Transverse colon (tissue), 4 donors: ENCODE results near the gene ITPRID2. TPM values are rescaled to one million over a fixed set of nuclear protein-coding genes. Genes with fewer than 3 reads are reported as not detected.

Experiments
- DNase-seq: peaks from one replicate; pipeline ENCODE4 v3.0.0-alpha.2; 2019
- H3K27ac ChIP-seq, 4 donors: fragments of 200-600 bp; sonication (generic); 2 replicates each; pipeline ENCODE4 v1.5.1; 2016 to 2018; ENCODE audit warnings: inconsistent platforms in 4 of 4
- H3K27me3 ChIP-seq: fragments of 200-600 bp; sonication (generic); 2 replicates; pipeline ENCODE4 v1.5.1; 2017; ENCODE audit warnings: inconsistent platforms
- H3K36me3 ChIP-seq, 4 donors: fragments of 200-600 bp; sonication (generic); 2 replicates each; pipeline ENCODE4 v1.5.1; 2017 to 2019; ENCODE audit warnings: inconsistent platforms in 4 of 4
- H3K4me1 ChIP-seq, 4 donors: fragments of 200-600 bp; sonication (generic); 2 replicates each; pipeline ENCODE4 v1.5.1; 2017 to 2020; ENCODE audit warnings: inconsistent platforms in 4 of 4
- H3K4me3 ChIP-seq, 4 donors: fragments of 200-600 bp; sonication (generic); 1 replicate in 1 of 4; 2 replicates in 3 of 4; pipeline versions ENCODE4 v1.5.1 to v1.6.1; 2017 to 2019; ENCODE audit warnings: inconsistent platforms in 4 of 4
- H3K9me3 ChIP-seq, 2 donors: fragments of 200-600 bp; sonication (generic); 2 replicates each; pipeline ENCODE4 v1.5.1; 2017 to 2019; ENCODE audit warnings: inconsistent platforms in 2 of 2
- EP300 ChIP-seq: sonication (generic); formaldehyde crosslinking; IDR thresholded peaks from one replicate; pipeline ENCODE4 v1.6.1; 2017; ENCODE audit warnings: antibody characterized with exemption, low read depth
- POLR2A ChIP-seq: fragments of 450-650 bp; IDR thresholded peaks from one replicate; pipeline ENCODE4 v1.6.1; 2016; ENCODE audit warnings: antibody characterized with exemption, mild to moderate bottlenecking, moderate library complexity
- POLR2AphosphoS5 ChIP-seq, 3 donors: sonication (generic); formaldehyde crosslinking; IDR thresholded peaks; one replicate each; pipeline ENCODE4 v1.6.1; 2016; ENCODE audit warnings: antibody characterized with exemption in 3 of 3
- WGBS, 2 donors: methylation state at CpG; one replicate each; pipeline ENCODE4 v1.1.5; 2018; ENCODE audit warnings: low coverage in 1 of 2; 5-methylcytosine and 5-hydroxymethylcytosine counted together
- in situ Hi-C, 4 donors: fragments of 200-750 bp; cut with MboI; loops; one replicate each; pipeline versions ENCODE4 v1.15.0 to v1.15.1; 2017; ENCODE audit warnings: low sequenced_read_pairs in 3 of 4, low pct_ligation_motif_present in 1 of 4, low pct_unique_long_range_greater_than_20kb in 1 of 4
- intact Hi-C: fragments of 100-400 bp; cut with DNase I; formaldehyde crosslinking; loops from one replicate; pipeline ENCODE4 v1.15.1; 2023; ENCODE audit warnings: low total_unique reads
- total RNA-seq, 4 donors: library from RNA; depleted of rRNA; stranded (reverse); fragments of >200 nt; gene quantifications; one replicate each; pipeline ENCODE4 v1.1.0, GENCODE V29; 2016
- TF ChIP-seq, protein P1 (sequence below), 5 experiments: fragments of 200-600 bp in 3 of 5; fragments of 450-650 bp in 2 of 5; sonication (generic) in 3 of 5; IDR thresholded peaks; 1 replicate in 2 of 5; 2 replicates in 3 of 5; pipeline ENCODE4 v1.5.1; 2016 to 2017; ENCODE audit warnings: antibody characterized with exemption in 5 of 5, inconsistent platforms in 3 of 5, mild to moderate bottlenecking in 2 of 5, moderate library complexity in 1 of 5

The ITPRID2 gene
- total RNA-seq, 4 donors from 2014 or later: 117 to 255 (median 212) TPM

DNA sequence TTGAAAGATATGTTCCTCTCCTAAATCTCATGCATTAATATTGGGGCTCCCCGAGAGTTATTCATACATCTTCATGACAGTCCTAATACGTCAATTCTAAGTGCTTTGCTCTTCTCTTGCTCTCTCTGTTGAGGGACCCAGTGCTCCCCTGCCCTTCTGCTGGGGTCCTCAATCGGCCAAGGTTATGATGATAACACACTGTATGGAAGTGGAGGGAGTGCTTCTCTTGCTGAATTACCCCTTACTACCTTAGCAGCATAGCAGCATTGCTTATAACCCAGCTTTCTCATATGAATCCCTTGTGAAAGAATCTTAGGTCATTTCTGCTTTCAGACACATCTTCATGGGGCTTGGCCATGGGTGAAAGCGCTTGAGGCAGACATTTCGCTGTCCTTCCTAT is 43.2 kb downstream of the ITPRID2 start:
- no peak for TF ChIP-seq POLR2AphosphoS5 (IDR thresholded peaks at IDR 0.05)
- TF ChIP-seq, protein P1, sequence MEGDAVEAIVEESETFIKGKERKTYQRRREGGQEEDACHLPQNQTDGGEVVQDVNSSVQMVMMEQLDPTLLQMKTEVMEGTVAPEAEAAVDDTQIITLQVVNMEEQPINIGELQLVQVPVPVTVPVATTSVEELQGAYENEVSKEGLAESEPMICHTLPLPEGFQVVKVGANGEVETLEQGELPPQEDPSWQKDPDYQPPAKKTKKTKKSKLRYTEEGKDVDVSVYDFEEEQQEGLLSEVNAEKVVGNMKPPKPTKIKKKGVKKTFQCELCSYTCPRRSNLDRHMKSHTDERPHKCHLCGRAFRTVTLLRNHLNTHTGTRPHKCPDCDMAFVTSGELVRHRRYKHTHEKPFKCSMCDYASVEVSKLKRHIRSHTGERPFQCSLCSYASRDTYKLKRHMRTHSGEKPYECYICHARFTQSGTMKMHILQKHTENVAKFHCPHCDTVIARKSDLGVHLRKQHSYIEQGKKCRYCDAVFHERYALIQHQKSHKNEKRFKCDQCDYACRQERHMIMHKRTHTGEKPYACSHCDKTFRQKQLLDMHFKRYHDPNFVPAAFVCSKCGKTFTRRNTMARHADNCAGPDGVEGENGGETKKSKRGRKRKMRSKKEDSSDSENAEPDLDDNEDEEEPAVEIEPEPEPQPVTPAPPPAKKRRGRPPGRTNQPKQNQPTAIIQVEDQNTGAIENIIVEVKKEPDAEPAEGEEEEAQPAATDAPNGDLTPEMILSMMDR (IDR thresholded peaks at IDR 0.05): no peak
- TF ChIP-seq POLR2A: no peak
- no peak for TF ChIP-seq EP300
- H3K9me3 ChIP-seq: no peaks in the 10 kb centered on the region
- no peak for DNase-seq
- H3K27ac ChIP-seq: no peak overlapping the region
- no peaks in the 10 kb centered on the region for H3K27me3 ChIP-seq
- WGBS, 2 donors: 88 to 90% methylated on average over 5 of the region's 5 CpGs
- no peaks in the 10 kb centered on the region for H3K4me1 ChIP-seq
- in situ Hi-C loops (no loop called here), intact Hi-C loops (no loop called here)
- peaks cover 0 to 13% (median 2%) of the 10 kb centered on the region in 4 donors for H3K36me3 ChIP-seq
- no peak overlapping the region for H3K4me3 ChIP-seq

DNA sequence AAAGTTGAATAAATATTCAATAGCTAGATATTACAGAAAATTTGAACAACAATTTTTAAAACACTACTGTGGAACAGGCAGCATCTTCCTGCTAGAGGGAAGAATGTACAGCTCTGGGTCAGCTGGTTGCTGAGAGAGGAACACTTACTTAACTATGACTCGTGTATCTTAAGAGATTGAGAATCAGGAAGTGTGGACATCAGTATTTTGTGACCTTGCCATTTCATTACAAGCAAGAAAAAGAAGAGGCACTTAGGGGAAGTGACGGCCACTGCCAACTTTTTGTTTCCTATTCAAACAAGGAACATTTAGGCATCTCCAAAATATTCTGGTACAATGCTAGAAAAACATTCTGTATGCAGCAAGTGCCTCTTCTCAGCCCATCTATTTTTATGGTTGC is 45.9 kb downstream of the ITPRID2 start:
- no peaks in the 10 kb centered on the region for H3K4me1 ChIP-seq
- no peaks in the 10 kb centered on the region for H3K36me3 ChIP-seq
- no peak overlapping the region for H3K27ac ChIP-seq
- H3K4me3 ChIP-seq: no peak overlapping the region
- intact Hi-C loops (no loop called here), in situ Hi-C loops (no loop called here)
- no peak for TF ChIP-seq EP300
- TF ChIP-seq, protein P1 (IDR thresholded peaks at IDR 0.05): no peak
- 20 to 41% methylated on average over 1 to 2 of the region's 2 CpGs for WGBS, 2 donors
- no peak for DNase-seq
- no peaks in the 10 kb centered on the region for H3K27me3 ChIP-seq
- no peaks in the 10 kb centered on the region for H3K9me3 ChIP-seq

DNA sequence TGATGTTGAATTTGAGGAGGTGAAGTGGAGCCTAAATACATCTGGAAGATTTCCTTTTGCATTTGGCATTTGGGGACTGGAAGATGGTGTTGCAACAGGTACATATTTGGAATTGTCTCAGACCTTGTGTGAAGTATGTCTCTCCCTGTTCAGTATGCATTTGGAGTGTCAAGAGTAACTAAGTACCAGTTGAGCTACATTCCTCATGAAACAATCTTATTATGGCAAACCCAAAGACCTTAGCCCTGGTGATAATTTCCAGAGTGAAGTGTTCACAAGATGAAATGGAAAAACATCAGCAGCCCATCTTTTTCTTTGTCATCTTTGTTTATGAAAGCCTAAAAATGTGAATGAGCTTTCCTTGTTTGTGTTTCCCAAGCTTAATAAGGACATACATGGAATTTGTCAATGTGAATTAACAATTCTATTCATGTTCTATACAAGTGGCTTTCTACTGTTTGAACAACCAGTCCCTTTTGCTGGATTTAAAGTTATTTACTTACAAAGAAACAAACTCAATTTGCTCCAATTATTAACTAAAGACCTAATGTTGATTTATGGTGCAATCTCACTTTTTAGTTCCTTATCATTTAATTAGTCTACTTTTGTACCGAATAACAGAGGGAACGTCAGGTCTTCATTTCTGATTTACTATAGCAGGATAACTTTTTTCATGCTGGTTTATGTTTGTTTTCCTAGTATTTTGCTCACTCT is 52.0 kb downstream of the ITPRID2 start:
- Histone ChIP-seq H3K36me3 (no peaks in the 10 kb centered on the region), H3K4me1 (no peaks in the 10 kb centered on the region), H3K4me3 (no peak overlapping the region), H3K9me3 (no peaks in the 10 kb centered on the region), H3K27ac (no peak overlapping the region), H3K27me3 (no peaks in the 10 kb centered on the region)
- WGBS, 2 donors: 87% methylated on average over 2 of the region's 2 CpGs; no CpG with 5 or more reads in 1 of the 2 donors
- TF ChIP-seq, protein P1 (IDR thresholded peaks at IDR 0.05): no peak
- TF ChIP-seq POLR2AphosphoS5 (IDR thresholded peaks at IDR 0.05) (no peak), EP300 (no peak), POLR2A (no peak)
- intact Hi-C loops (no loop called here), in situ Hi-C loops (no loop called here)
- DNase-seq: no peak

DNA sequence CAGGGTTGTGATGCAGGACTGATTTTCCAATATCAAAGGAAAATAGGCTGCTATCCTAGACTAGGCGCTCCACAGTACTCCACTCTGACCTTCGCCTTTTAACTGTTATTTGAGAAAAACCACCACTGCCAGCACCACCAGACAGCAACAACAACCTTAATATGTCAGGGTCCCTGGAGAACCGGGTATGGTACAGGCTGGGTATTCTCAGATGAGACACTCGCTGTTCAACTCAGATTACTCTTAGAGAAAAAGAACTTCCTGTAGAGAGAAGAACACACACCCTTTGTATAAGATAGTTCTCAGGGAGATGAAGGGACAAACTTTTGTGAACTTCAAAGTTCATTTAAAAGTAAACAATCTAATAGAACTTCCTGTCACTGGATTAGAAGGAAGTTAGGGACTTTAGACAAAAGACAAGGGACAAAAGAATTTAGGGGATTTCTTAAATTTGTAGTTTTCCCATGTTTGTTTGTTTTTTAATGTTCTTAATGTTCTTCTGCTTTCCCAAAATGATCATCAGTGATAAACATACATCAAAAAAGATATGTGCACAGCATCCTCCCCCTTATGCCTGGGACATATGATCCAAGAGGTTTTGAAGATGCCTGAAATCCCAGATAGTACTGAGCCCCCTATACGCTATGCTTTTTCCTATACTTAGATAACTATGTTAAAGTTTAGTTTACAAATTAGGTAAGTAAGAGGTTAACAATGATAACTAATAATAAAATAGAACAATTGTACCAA is 52.8 kb downstream of the ITPRID2 start:
- H3K9me3 ChIP-seq: no peaks in the 10 kb centered on the region
- no peaks in the 10 kb centered on the region for H3K4me1 ChIP-seq
- H3K4me3 ChIP-seq: no peak overlapping the region
- in situ Hi-C loops (no loop called here), intact Hi-C loops (no loop called here)
- TF ChIP-seq POLR2AphosphoS5 (IDR thresholded peaks at IDR 0.05): no peak
- no peak for TF ChIP-seq EP300
- TF ChIP-seq POLR2A: no peak
- TF ChIP-seq, protein P1 (IDR thresholded peaks at IDR 0.05): no peak
- H3K27me3 ChIP-seq: no peaks in the 10 kb centered on the region
- WGBS, 2 donors: 72 to 75% methylated on average over 5 of the region's 5 CpGs
- H3K27ac ChIP-seq: no peak overlapping the region
- DNase-seq: no peak
- no peaks in the 10 kb centered on the region for H3K36me3 ChIP-seq
